Measurements from ENCODE around the gene SH2D5.
"Not testable (repeated sequence)": the region's sequence is repeated elsewhere in the genome, so short reads cannot be mapped to it uniquely, and the experiment has no call there.

Gene SH2D5

GRCh38 chr1:20728371-20729154 is 3.9 kb downstream of the SH2D5 start:
- no peak for DNase-seq (ENCODE audit: low spot score)

DNA sequence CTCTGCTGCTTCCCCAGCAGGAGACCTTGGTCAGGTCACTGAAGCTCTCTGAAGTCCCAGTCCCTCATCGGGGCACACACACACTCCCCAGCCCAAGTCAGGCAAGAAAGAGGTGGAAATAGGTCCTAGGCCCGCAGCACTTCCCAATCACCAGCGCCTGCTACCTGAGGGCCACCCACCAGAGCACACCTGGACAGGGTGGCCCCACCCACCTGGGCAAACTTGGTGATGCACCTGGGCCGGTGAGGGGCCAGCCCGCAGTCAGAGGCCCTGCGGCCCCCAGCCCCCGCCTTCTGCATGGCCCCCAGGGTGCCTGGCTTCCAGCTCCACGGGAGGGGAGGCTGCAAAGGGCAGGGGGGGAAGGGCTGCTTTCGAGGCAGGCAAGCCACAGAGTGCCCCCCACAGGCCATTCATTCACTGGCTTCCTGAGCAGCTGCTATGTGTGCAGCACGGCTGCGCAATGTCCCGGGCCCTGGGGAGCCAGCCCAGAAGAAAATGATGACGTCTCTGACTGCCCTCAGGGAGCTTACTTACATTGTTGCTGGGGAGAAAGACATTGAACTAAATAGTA is 4.7 kb downstream of the SH2D5 start:
- DNase-seq (ENCODE audit: low spot score): no peak

DNA sequence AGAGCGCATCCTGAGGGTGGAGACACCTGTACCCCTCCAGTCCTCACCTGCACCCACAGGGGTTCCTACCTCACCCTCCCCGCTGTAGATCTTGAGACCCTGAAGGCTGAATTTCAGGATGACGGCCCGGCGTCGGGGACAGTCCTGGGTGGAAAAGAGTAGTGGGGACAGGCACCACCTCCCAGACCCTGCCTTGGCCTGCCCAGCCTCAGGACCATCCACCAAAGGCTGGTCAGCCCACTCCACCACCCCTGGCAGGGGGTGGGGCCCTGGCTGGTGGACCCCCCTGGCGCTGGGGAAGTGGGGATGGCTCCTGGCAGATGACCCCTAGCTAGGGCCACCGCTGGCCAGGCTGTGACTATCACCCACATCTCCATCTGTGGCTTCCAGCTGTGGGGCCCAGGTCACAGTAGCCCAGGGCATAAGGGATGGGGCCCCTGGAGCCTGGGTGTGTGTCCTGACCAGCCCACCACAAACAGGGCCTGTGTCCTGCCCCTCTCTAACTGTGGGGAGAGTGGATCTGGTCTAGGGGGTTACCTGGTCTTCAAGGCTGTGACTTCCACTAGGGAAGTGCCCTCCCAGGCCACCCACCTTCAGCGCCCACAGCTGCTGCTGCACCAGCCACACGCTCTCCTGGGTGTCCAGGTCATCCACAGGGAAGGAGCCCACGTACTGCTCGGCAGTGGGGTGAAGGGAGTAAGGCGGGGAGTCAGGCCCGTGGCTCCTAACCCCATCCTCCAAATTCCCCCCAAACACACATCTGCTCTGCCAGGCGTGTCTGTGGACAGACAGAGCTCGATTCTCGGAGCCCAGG is 5.4 kb downstream of the SH2D5 start:
- DNase-seq (ENCODE audit: low spot score): no peak

DNA sequence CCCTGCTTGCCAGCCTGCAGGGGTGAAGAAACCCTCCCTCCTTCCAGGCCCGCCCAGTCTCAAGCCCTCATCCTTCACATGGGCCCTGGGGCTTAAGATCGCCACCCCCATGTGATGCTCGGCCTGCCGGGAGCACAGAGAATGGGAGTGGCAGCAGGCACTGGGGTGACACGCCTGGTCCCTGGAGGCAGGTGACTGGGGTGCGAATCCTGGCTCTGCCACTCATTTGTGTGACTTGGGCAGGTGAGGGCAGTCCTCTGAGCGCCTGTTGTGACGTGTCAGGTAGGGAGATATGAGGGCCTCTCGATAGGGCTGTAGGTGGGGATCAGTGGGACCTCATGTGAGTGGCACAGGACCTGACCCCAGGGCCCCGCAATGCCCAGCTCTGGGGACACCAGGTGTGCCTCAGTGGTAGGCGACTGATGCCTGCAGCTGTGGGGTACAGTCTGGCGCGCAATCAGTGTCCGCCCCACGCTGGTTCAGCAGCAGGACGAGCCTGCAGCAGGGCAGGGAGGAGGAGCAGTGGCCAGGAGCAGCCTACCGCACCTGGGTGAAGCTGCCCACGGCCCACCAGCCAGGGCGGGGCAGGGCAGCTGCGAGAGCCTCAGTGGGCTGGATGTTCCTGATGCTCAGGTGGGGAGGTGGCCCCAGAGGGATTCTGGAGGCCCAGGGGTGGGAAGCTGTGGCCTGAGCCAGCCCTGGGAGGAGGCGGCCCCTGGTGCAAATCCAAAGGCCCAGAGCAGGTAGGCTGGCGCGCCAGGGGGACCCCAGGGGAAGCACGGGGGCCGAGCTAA is 6.2 kb downstream of the SH2D5 start:
- no peak for DNase-seq (ENCODE audit: low spot score)

DNA sequence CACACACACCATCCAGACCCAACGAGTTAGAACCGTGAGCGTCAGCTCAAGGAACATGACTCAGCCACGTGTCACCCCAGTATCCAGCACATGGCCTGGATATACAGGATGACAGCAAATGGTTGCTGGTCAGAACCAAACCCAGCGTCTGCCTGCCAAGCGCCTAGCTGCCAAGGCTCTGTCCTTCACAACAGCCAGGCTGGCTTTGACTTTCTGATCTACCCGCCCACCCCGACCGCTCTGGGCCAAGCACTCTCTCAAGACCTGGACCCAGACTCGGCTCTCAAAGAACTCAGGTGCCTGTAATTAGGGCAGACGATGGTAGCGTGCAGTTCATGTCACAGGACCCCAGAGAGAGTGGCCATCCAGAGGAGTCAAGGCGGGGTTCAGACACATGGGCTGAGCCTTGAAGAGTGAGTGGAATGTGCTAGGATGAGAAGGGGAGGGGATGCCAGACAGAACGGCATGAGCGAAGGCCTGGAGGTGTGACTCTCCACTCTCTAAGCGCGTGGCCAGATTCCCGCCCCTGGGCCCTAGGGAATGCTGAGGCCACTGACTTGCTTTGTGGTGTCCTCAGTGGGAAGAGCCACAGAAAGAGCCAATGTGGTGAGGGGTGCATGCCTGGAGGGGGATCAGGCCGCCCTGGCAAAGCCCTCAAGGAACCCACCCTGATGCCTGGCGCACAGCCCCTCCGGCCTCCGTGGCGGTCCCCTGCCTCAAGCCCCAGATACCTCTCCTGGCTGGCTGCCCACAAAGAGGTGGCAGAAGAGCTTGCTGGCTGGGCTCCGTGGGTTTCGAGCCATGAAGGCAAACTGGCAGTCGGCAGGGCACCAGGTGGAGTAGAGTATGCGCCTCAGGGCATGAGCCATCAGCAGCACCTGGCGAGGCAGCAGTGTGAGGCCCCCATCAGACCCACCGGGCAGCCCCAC is 7.0 kb downstream of the SH2D5 start:
- no peak for DNase-seq (ENCODE audit: low spot score)

- DNase-seq (ENCODE audit: low spot score): no peak
Measured at GRCh38 chr1:20724364-20725188, 7.9 kb downstream of the SH2D5 start.

- no peak for DNase-seq (ENCODE audit: low spot score)
Measured at GRCh38 chr1:20723537-20724363, 8.8 kb downstream of the SH2D5 start.

DNA sequence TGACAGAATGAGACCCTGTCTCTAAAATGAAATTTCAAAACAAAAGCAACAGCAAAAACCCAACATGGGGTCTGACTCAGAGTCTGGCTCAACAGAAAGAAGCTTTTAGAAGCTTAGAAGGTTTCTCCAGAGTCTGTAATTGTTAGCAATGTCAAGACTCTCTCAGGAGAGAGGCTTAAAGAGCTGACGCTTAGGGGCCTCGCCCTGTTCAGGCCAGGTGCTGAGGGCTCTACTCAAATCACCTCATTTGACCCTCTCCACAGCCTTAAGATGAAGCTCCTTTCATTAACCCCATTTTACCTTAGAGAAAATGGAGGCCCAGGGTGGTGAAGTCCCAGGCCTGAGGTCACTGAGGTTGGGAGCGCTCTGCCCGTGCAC is 9.4 kb downstream of the SH2D5 start:
- no peak for DNase-seq (ENCODE audit: low spot score)

- DNase-seq (ENCODE audit: low spot score): no peak
Measured at GRCh38 chr1:20721117-20722061, 11.1 kb downstream of the SH2D5 start.

GRCh38 chr1:20720631-20721091 is 11.8 kb downstream of the SH2D5 start:
- DNase-seq (ENCODE audit: low spot score): no peak

- no peak for DNase-seq (ENCODE audit: low spot score)
Measured at GRCh38 chr1:20719871-20720620, 12.5 kb downstream of the SH2D5 start.

DNA sequence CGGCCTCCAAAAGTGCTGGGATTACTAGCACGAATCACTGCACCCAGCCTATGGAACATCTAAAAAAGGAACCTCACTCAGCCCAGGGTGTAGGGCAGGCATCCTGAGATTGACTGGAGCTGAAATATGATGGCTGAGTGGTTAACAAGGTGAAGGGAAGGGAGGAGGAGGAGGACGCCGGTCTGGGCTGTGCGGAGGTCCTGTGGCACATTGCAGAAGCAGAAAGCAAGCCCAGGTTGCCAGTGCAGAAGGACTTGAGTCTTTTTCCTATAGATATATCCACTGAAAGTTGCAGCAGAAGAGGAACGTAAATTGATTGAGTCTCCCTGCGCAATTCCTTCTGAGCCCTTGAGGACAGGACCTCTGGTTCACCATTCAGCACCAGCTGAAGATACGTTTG is 13.2 kb downstream of the SH2D5 start:
- no peak for DNase-seq (ENCODE audit: low spot score)

DNA sequence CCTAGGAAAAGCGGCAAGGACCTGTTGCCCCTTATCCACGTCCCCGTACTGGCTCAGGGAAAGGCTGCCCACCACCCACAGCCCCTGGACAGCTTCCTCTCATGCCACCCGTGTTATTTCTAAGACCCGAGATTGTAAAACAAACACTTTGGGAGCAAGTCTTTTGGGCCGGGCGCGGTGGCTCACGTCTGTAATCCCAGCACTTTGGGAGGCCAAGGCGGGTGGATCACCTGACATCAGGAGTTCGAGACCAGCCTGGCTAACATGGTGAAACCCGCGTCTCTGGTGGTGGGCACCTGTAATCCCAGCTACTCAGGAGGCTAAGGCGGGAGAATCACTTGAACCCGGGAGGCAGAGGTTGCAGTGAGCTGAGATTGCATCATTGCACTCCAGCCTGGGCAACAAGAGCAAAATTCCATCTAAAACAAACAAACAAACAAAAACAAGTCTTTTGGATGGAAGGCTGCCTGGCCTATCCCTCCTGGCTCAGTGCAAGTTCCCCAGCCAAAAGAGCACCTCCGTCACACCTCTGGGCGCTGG is 14.1 kb downstream of the SH2D5 start:
- DNase-seq (ENCODE audit: low spot score): not testable (repeated sequence)

DNA sequence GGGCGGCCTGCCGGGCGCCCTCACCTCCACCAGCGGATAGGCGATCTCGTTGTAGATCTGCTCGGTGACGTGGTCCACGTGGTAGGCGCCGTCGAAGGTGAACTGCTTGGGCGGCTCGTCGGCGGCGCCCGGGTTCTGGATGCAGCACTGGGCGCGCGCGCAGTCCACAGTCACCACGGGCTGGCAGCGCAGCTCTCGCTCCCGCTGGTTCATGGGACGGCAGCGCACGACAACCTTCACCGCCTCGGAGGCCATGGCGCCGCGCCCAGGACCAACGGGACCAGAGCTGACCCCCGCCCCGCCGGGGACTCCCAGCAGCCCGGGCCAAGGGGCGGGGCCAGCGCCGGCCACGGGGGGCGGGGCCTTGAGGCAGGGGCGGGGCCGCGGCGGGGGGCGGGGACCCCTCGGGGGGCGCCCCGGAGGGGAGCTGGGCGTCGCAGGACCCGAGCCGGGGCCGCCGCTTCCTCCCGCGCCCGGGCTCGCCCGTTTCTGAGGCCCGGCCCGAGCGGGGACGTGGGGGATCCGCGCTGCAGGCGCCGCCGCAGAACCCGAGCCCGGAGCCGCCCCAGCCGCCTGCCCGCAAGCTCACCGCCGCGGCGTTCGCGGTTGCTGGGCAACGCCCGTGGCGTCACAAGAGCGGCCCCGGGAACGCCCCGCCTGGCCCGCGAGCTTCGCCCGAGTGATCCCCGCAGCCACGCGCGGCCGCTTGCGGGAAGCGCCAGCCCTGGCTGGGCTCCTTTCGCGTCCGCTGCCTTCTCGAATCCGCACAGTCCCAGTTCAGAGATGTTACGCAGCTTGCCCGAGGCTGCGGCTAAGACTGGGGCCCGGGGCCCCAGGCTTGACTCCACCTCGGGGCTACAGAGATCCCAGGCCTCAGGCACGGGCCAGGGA is 14.8 kb downstream of the SH2D5 start, which contains the start of gene KIF17:
Gene KIF17, minus strand, starts transcription at position 556 of the 891 bp plus-strand sequence. Its CDS starts 301 bp downstream, at position 255.
- peak; percentile 96 for DNase-seq (ENCODE audit: low spot score)

DNA sequence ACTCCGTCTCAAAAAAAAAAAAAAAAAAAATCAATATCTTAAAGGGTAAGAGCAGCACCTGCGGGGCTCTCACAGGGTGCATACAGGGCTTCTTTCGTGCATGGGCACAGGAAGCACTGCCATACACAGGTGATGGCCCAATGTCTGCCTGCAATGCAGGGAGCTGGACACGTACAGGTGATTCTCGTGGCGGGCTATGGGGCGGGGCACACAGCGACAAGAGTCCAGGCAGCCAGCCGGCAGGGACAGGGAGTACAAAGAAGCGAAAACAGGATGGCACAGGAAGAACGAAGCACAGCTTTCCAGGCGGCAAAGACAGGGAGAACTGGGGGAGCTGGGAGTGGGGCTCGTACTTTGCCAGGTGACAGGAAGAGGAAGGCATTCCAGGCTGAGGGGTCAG is 16.3 kb downstream of the SH2D5 start:
- DNase-seq (ENCODE audit: low spot score): no peak

DNA sequence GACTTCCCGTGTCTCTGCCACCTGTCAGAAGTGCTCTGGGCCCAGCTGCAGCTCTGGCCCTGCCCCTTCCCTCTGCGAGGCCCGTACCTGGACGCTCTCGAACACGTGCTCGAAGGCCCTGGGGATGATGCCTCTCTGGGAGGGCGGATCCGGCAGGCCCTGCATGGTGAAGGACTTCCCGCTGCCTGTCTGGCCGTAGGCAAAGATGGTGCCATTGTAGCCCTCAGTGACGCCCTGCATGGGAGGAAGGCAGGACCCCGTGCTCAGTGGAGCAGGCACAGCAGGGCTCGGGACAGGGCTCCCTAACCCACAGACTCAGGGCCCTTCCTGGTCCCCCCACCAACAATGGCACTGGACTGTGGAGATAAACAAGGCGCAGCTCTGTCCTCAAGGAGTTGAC is 17.1 kb downstream of the SH2D5 start:
- no peak for DNase-seq (ENCODE audit: low spot score)
